ENCODE data around the gene RPL13A. TPM values are rescaled to one million over a fixed set of nuclear protein-coding genes. Genes with fewer than 3 reads are reported as not detected.

The RPL13A gene
- total and polyA plus RNA-seq, 2 of the 13 experiments (the other 11 are each of a cell fraction or from before 2014, with no cell fraction given) = 2,601 to 3,407 TPM

- TF ChIP-seq LRRFIP1 (CRISPR knock-in tag; conservative IDR thresholded peaks at IDR 0.05) (no peak), THAP8 (CRISPR knock-in tag; IDR thresholded peaks at IDR 0.05; ENCODE audit: borderline replicate concordance) (0 out of 2 replicates have a peak, but pooled peaks have one; percentile 36), GATAD2A (CRISPR knock-in tag; IDR thresholded peaks at IDR 0.05) (no peak), NR2C2 (CRISPR knock-in tag; IDR thresholded peaks at IDR 0.05; ENCODE audit: borderline replicate concordance) (0 out of 2 replicates have a peak, but pooled peaks have one; percentile 10), MYPOP (CRISPR knock-in tag; IDR thresholded peaks at IDR 0.05) (no peak), SP140L (CRISPR knock-in tag; IDR thresholded peaks at IDR 0.05; ENCODE audit: borderline replicate concordance) (no peak), GATA4 (IDR thresholded peaks at IDR 0.05; ENCODE audit: borderline replicate concordance, low read depth) (no peak), MAF1 (CRISPR knock-in tag; IDR thresholded peaks at IDR 0.05; ENCODE audit: borderline replicate concordance) (no peak), ERF (CRISPR knock-in tag; IDR thresholded peaks at IDR 0.05) (peak; percentile 52; the same call in 1 of the 2 replicates), ZFP82 (CRISPR knock-in tag; IDR thresholded peaks at IDR 0.05; ENCODE audit: borderline replicate concordance) (no peak), ZNF691 (CRISPR knock-in tag; IDR thresholded peaks at IDR 0.05; ENCODE audit: borderline replicate concordance, low read depth) (no peak; the same call in 1 of the 2 replicates), PBX3 (CRISPR knock-in tag; IDR thresholded peaks at IDR 0.05; ENCODE audit: borderline replicate concordance) (no peak), PREB (CRISPR knock-in tag; IDR thresholded peaks at IDR 0.05) (no peak), SNRNP70 (IDR thresholded peaks at IDR 0.05; ENCODE audit: low read depth, low read length) (no peak), FOXO1 (CRISPR knock-in tag; IDR thresholded peaks at IDR 0.05) (peak; percentile 16; the same call in 1 of the 2 replicates), CERS6 (CRISPR knock-in tag; IDR thresholded peaks at IDR 0.05) (no peak), THYN1 (CRISPR knock-in tag; IDR thresholded peaks at IDR 0.05; ENCODE audit: borderline replicate concordance, low read depth) (no peak), NR2F1 (CRISPR knock-in tag; IDR thresholded peaks at IDR 0.05) (no peak)
Measured at GRCh38 chr19:49453013-49453756, 34.2 kb upstream of the RPL13A start, which contains the start of gene ALDH16A1 (continued).

Data from HepG2 (cell line).